ENCODE data around the gene RLN1. TPM values are rescaled to one million over a fixed set of nuclear protein-coding genes. Genes with fewer than 3 reads are reported as not detected.

RLN1 gene
- total and polyA plus RNA-seq, 2 experiments from 2014 or later = 0.26 TPM; not detected in 1

- DNase-seq (ENCODE audit: low read depth in 1 of 2, low spot score in 1 of 2) = no peak
- no peak for TF ChIP-seq CTCF (IDR thresholded peaks at IDR 0.05; ENCODE audit: low read depth, low read length)
- Histone ChIP-seq H3K27me3 (no peaks in the 10 kb centered on the region), H3K4me3 (no peak overlapping the region), H3K36me3 (no peaks in the 10 kb centered on the region), H3K9me3 (ENCODE audit: low read depth) (no peaks in the 10 kb centered on the region), H3K4me1 (ENCODE audit: low read depth) (no peaks in the 10 kb centered on the region), H3K27ac (no peak overlapping the region)
Measured at GRCh38 chr9:5357431-5358105, 17.9 kb upstream of the RLN1 start.

- no peak for TF ChIP-seq CTCF (IDR thresholded peaks at IDR 0.05; ENCODE audit: low read depth, low read length)
Measured at GRCh38 chr9:5355817-5356216, 16.1 kb upstream of the RLN1 start.

DNA sequence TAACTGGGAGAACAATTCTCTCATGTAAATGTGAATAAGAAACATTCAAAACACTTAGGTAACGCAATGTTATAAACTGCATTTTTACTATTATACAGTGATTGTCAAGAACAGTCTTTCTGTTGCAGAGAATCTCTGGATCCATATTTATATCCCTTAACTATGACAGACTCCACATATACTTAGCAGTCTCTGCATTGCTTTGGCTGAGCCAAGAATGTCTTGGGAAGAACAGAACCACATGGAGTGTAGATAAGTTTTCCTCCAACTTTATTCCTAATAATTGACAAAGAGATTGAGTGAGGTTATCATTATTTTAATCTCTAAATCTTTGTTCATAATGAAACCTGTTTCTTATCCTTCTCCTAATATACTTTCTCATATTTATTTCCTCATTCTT is 15.6 kb upstream of the RLN1 start:
- no peaks in the 10 kb centered on the region for H3K4me1 ChIP-seq (ENCODE audit: low read depth)
- no peak overlapping the region for H3K27ac ChIP-seq
- no peaks in the 10 kb centered on the region for H3K27me3 ChIP-seq
- no peak for TF ChIP-seq CTCF (IDR thresholded peaks at IDR 0.05; ENCODE audit: low read depth, low read length)
- no peaks in the 10 kb centered on the region for H3K36me3 ChIP-seq
- H3K9me3 ChIP-seq (ENCODE audit: low read depth) = no peaks in the 10 kb centered on the region
- DNase-seq (ENCODE audit: low read depth in 1 of 2, low spot score in 1 of 2) = no peak
- H3K4me3 ChIP-seq = no peak overlapping the region

More at GRCh38 chr9:5355817-5356216, 16.1 kb upstream of the RLN1 start:
- Histone ChIP-seq H3K27ac (no peak overlapping the region), H3K36me3 (no peaks in the 10 kb centered on the region), H3K4me1 (ENCODE audit: low read depth) (no peaks in the 10 kb centered on the region), H3K9me3 (ENCODE audit: low read depth) (no peaks in the 10 kb centered on the region), H3K4me3 (no peak overlapping the region), H3K27me3 (no peaks in the 10 kb centered on the region)
- no peak for DNase-seq (ENCODE audit: low read depth in 1 of 2, low spot score in 1 of 2)

DNA sequence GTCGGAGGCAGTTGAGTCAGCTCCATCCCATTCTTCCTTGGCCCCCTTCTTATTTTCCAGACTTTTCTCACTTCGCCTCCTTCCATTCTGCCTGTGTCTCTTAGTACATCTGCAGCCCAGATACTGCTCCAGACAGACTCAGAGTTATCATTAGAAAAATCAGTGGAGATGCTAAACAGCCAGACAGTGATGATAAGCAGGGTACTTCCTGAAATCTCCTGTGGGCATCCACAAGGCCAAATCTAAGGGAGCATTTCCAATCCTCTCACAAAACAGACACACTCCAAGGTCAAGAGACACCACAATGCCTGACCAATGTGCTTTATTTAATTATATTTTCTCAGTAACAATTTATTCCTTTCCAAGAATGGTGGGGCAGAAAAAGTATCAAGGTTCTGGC is 14.5 kb upstream of the RLN1 start:
- no peak for TF ChIP-seq CTCF (IDR thresholded peaks at IDR 0.05; ENCODE audit: low read depth, low read length)
- DNase-seq (ENCODE audit: low read depth in 1 of 2, low spot score in 1 of 2) = no peak
- Histone ChIP-seq H3K9me3 (ENCODE audit: low read depth) (no peaks in the 10 kb centered on the region), H3K4me3 (no peak overlapping the region), H3K27ac (no peak overlapping the region), H3K27me3 (no peaks in the 10 kb centered on the region), H3K36me3 (no peaks in the 10 kb centered on the region), H3K4me1 (ENCODE audit: low read depth) (no peaks in the 10 kb centered on the region)

GRCh38 chr9:5352637-5353248 is 13.1 kb upstream of the RLN1 start:
- Histone ChIP-seq H3K27me3 (no peaks in the 10 kb centered on the region), H3K4me1 (ENCODE audit: low read depth) (no peaks in the 10 kb centered on the region), H3K36me3 (no peaks in the 10 kb centered on the region), H3K9me3 (ENCODE audit: low read depth) (no peaks in the 10 kb centered on the region), H3K4me3 (no peak overlapping the region), H3K27ac (no peak overlapping the region)
- no peak for DNase-seq (ENCODE audit: low read depth in 1 of 2, low spot score in 1 of 2)
- TF ChIP-seq CTCF (IDR thresholded peaks at IDR 0.05; ENCODE audit: low read depth, low read length) = no peak
